H1 (cell line): ENCODE measurements around the gene PTPRR. TPM values are rescaled to one million over a fixed set of nuclear protein-coding genes. Genes with fewer than 3 reads are reported as not detected.

Experiments used
- CTCF ChIA-PET: fragments of 300-600 bp; sonication (Branson Sonifier 250); formaldehyde crosslinking; loops from one replicate; lab custom pipeline; 2021; ENCODE audit not compliant: partially characterized antibody; lab: Charles Lee
- POLR2A ChIA-PET: fragments of 300-600 bp; sonication (Branson Sonifier 250); formaldehyde crosslinking; loops from one replicate; lab custom pipeline; 2021; ENCODE audit warnings: inconsistent platforms; ENCODE audit not compliant: partially characterized antibody; lab: Charles Lee
- DNase-seq, 2 experiments: peaks; one replicate each; pipeline versions ENCODE4 v3.0.0 to v3.0.0-alpha.2; 2010 to 2022; ENCODE audit warnings: low spot score in 2 of 2, low read depth in 1 of 2, mixed read lengths in 1 of 2
- FAIRE-seq: peaks from 2 replicates; lab custom pipeline; 2011; peaks lifted over from hg19 to GRCh38; lab: Jason Lieb, UNC
- H2AFZ ChIP-seq: 2 replicates; pipeline ENCODE4 v1.8.1; 2012; ENCODE audit warnings: low read length, inconsistent platforms
- H2AK5ac ChIP-seq: 2 replicates; pipeline ENCODE4 v1.6.1; 2013; ENCODE audit warnings: low read depth, low read length
- H2BK120ac ChIP-seq: replicated peaks from 2 replicates; pipeline ENCODE3; 2013; ENCODE audit warnings: low read depth, low read length, inconsistent platforms
- H2BK12ac ChIP-seq: 2 replicates; pipeline ENCODE4 v1.6.1; 2013; ENCODE audit warnings: low read depth, low read length
- H2BK15ac ChIP-seq: 2 replicates; pipeline ENCODE4 v1.6.1; 2013; ENCODE audit warnings: low read length
- H2BK20ac ChIP-seq: 2 replicates; pipeline ENCODE4 v1.6.1; 2013; ENCODE audit warnings: low read length
- H2BK5ac ChIP-seq: 2 replicates; pipeline ENCODE4 v1.6.1; 2013; ENCODE audit warnings: low read depth, low read length
- H3K14ac ChIP-seq: 2 replicates; pipeline ENCODE4 v1.6.1; 2013; ENCODE audit warnings: inconsistent platforms; ENCODE audit not compliant: insufficient read length
- H3K18ac ChIP-seq: 2 replicates; pipeline ENCODE4 v1.6.1; 2013; ENCODE audit warnings: low read length; ENCODE audit errors: extremely low read depth
- H3K23ac ChIP-seq: 2 replicates; pipeline ENCODE4 v1.6.1; 2013; ENCODE audit warnings: inconsistent platforms; ENCODE audit not compliant: insufficient read length
- H3K23me2 ChIP-seq: 2 replicates; pipeline ENCODE4 v1.6.1; 2013; ENCODE audit warnings: low read depth, low read length
- H3K27ac ChIP-seq: 2 replicates; pipeline ENCODE4 v1.6.1; 2011; ENCODE audit warnings: low read depth, low read length, inconsistent platforms
- H3K27me3 ChIP-seq, 4 experiments: replicated peaks in 1 of 4; 1 replicate in 1 of 4; 2 replicates in 3 of 4; pipeline versions ENCODE4 v1.6.1 to v1.8.1; 2011 to 2013; ENCODE audit warnings: low read length in 3 of 4, mild to moderate bottlenecking in 3 of 4, inconsistent platforms in 2 of 4, mixed read lengths in 2 of 4, moderate library complexity in 1 of 4; ENCODE audit not compliant: control insufficient read depth in 3 of 4, insufficient read depth in 3 of 4; ENCODE audit errors: extremely low read depth in 1 of 4
- H3K36me3 ChIP-seq, 4 experiments: 2 replicates each; pipeline versions ENCODE4 v1.6.1 to v1.8.1; 2011 to 2013; ENCODE audit warnings: mild to moderate bottlenecking in 4 of 4, low read length in 3 of 4, moderate library complexity in 2 of 4, control low read depth in 1 of 4, inconsistent platforms in 1 of 4; ENCODE audit not compliant: insufficient read depth in 4 of 4, control insufficient read depth in 2 of 4
- H3K4ac ChIP-seq: replicated peaks from 2 replicates; pipeline ENCODE3; 2013; ENCODE audit warnings: low read length, low read depth, mixed read lengths, inconsistent platforms; ENCODE audit not compliant: insufficient read length
- H3K4me1 ChIP-seq, 4 experiments: replicated peaks in 1 of 4; 1 replicate in 1 of 4; 2 replicates in 3 of 4; pipeline versions ENCODE4 v1.6.1 to v1.8.1; 2011 to 2013; ENCODE audit warnings: low read length in 3 of 4, inconsistent platforms in 2 of 4, mixed read lengths in 1 of 4; ENCODE audit not compliant: insufficient read depth in 4 of 4, control insufficient read depth in 3 of 4
- H3K4me2 ChIP-seq, 2 experiments: 2 replicates each; pipeline versions ENCODE4 v1.6.1 to v1.8.1; 2011 to 2013; ENCODE audit warnings: low read depth in 2 of 2, low read length in 2 of 2, control low read depth in 1 of 2, inconsistent platforms in 1 of 2, mild to moderate bottlenecking in 1 of 2; ENCODE audit not compliant: insufficient read depth in 1 of 2
- H3K4me3 ChIP-seq, 4 experiments: fragments of 200-600, 300-600 bp in 1 of 4; sonication (generic), shearing (Covaris generic), sonication (Bioruptor Twin) in 1 of 4; 2 replicates each; pipeline versions ENCODE4 v1.5.1 to v1.8.1; 2011 to 2016; ENCODE audit warnings: low read length in 4 of 4, low read depth in 3 of 4, control low read depth in 2 of 4, inconsistent platforms in 2 of 4, mild to moderate bottlenecking in 2 of 4, mixed read lengths in 1 of 4, moderate library complexity in 1 of 4; ENCODE audit not compliant: insufficient read depth in 2 of 4; ENCODE audit errors: extremely low read depth in 1 of 4
- H3K56ac ChIP-seq: replicated peaks from 2 replicates; pipeline ENCODE3; 2013; ENCODE audit warnings: low read depth, mild to moderate bottlenecking, mixed read lengths, low read length, inconsistent platforms; ENCODE audit not compliant: insufficient read length
- H3K79me1 ChIP-seq: 2 replicates; pipeline ENCODE4 v1.6.1; 2013; ENCODE audit warnings: low read depth, low read length, control low read depth
- H3K79me2 ChIP-seq, 2 experiments: 2 replicates each; pipeline versions ENCODE4 v1.6.1 to v1.8.1; 2012 to 2013; ENCODE audit warnings: low read length in 2 of 2, mild to moderate bottlenecking in 2 of 2, inconsistent platforms in 1 of 2; ENCODE audit not compliant: insufficient read depth in 2 of 2, control insufficient read depth in 1 of 2
- H3K9ac ChIP-seq, 4 experiments: replicated peaks in 1 of 4; 1 replicate in 1 of 4; 2 replicates in 3 of 4; pipeline versions ENCODE4 v1.6.1 to v1.8.1; 2011 to 2013; ENCODE audit warnings: low read depth in 3 of 4, low read length in 3 of 4, control low read depth in 2 of 4, mild to moderate bottlenecking in 2 of 4, moderate library complexity in 2 of 4, inconsistent platforms in 1 of 4; ENCODE audit errors: extremely low read depth in 1 of 4
- H3K9me3 ChIP-seq, 2 experiments: 2 replicates each; pipeline versions ENCODE4 v1.6.1 to v1.8.1; 2012 to 2013; ENCODE audit warnings: mild to moderate bottlenecking in 2 of 2, moderate library complexity in 2 of 2, control low read depth in 1 of 2, inconsistent platforms in 1 of 2, low read depth in 1 of 2, low read length in 1 of 2, mixed read lengths in 1 of 2; ENCODE audit not compliant: insufficient read depth in 2 of 2
- H4K20me1 ChIP-seq, 2 experiments: replicated peaks in 1 of 2; 2 replicates each; pipeline versions ENCODE3 to v1.8.1; 2011 to 2013; ENCODE audit warnings: inconsistent platforms in 2 of 2, low read length in 2 of 2, mild to moderate bottlenecking in 1 of 2; ENCODE audit not compliant: insufficient read depth in 2 of 2, control insufficient read depth in 1 of 2
- H4K5ac ChIP-seq: 2 replicates; pipeline ENCODE4 v1.6.1; 2013; ENCODE audit warnings: low read length, low read depth, mixed read lengths, inconsistent platforms; ENCODE audit not compliant: insufficient read length
- H4K8ac ChIP-seq: 2 replicates; pipeline ENCODE4 v1.8.0; 2013; ENCODE audit warnings: mild to moderate bottlenecking, moderate library complexity, low read length, inconsistent platforms; ENCODE audit not compliant: insufficient read depth; ENCODE audit errors: extremely low read depth
- H4K91ac ChIP-seq: replicated peaks from 2 replicates; pipeline ENCODE3; 2013; ENCODE audit warnings: low read length, mixed read lengths, inconsistent platforms; ENCODE audit not compliant: insufficient read length
- BRCA1 ChIP-seq: IDR thresholded peaks from 2 replicates; pipeline ENCODE4 v1.6.1; 2012; ENCODE audit warnings: low read depth, low read length, improper control_type of control experiment
- CREB1 ChIP-seq: IDR thresholded peaks from 2 replicates; pipeline ENCODE4 v1.6.1; 2012; ENCODE audit warnings: inconsistent platforms
- EP300 ChIP-seq, 2 experiments: IDR thresholded peaks; 1 replicate in 1 of 2; 2 replicates in 1 of 2; pipeline ENCODE4 v1.6.1; 2011 to 2012; ENCODE audit warnings: low read depth in 2 of 2, low read length in 2 of 2, mild to moderate bottlenecking in 2 of 2, borderline replicate concordance in 1 of 2, inconsistent platforms in 1 of 2, moderate library complexity in 1 of 2
- JUND ChIP-seq: IDR thresholded peaks from 2 replicates; pipeline ENCODE4 v1.6.1; 2011; ENCODE audit warnings: mild to moderate bottlenecking, improper control_type of control experiment, low read length
- KDM4A ChIP-seq: IDR thresholded peaks from one replicate; pipeline ENCODE4 v1.7.1; 2012; ENCODE audit warnings: low read depth, mild to moderate bottlenecking, moderate library complexity, low read length, inconsistent platforms; ENCODE audit not compliant: severe bottlenecking
- KDM5A ChIP-seq: fragments of 200-600 bp; IDR thresholded peaks from 2 replicates; pipeline ENCODE4 v1.7.1; 2012; ENCODE audit warnings: mild to moderate bottlenecking, low read length, inconsistent platforms, mixed read lengths
- MAFK ChIP-seq: IDR thresholded peaks from 2 replicates; pipeline ENCODE4 v1.6.1; 2012; ENCODE audit warnings: low read depth, mild to moderate bottlenecking, improper control_type of control experiment, low read length
- RXRA ChIP-seq: IDR thresholded peaks from 2 replicates; pipeline ENCODE4 v1.6.1; 2011; ENCODE audit warnings: low read depth, mild to moderate bottlenecking, low read length, moderate library complexity; ENCODE audit not compliant: insufficient read depth
- SAP30 ChIP-seq: fragments of 300-600 bp; sonication (generic); IDR thresholded peaks from 2 replicates; pipeline ENCODE4 v1.7.1; 2012; ENCODE audit warnings: low read length, moderate library complexity, mild to moderate bottlenecking, inconsistent platforms; ENCODE audit not compliant: insufficient read depth, insufficient replicate concordance
- SIN3A ChIP-seq, 2 experiments: IDR thresholded peaks in 1 of 2; conservative IDR thresholded peaks in 1 of 2; 2 replicates each; pipeline ENCODE4 v1.6.1; 2011 to 2012; ENCODE audit warnings: low read length in 2 of 2, improper control_type of control experiment in 1 of 2, low read depth in 1 of 2, mild to moderate bottlenecking in 1 of 2
- SIRT6 ChIP-seq: IDR thresholded peaks from one replicate; pipeline ENCODE4 v1.7.1; 2012; ENCODE audit warnings: low read length, inconsistent platforms
- SP1 ChIP-seq: IDR thresholded peaks from 2 replicates; pipeline ENCODE4 v1.6.1; 2011; ENCODE audit warnings: low read depth, low read length
- SP2 ChIP-seq: IDR thresholded peaks from 2 replicates; pipeline ENCODE4 v1.6.1; 2012; ENCODE audit warnings: mild to moderate bottlenecking, low read length, inconsistent platforms
- SP4 ChIP-seq: IDR thresholded peaks from 2 replicates; pipeline ENCODE4 v1.6.1; 2012; ENCODE audit warnings: low read length, inconsistent platforms
- ZNF274 ChIP-seq: IDR thresholded peaks from 2 replicates; pipeline ENCODE4 v1.7.0; 2012; ENCODE audit warnings: low read length, borderline replicate concordance; ENCODE audit errors: extremely low read depth
- WGBS, 2 experiments: shearing (Covaris generic) in 1 of 2; methylation state at CpG; one replicate each; pipeline versions ENCODE4 v1.1.6 to v1.1.7; 2013 to 2015; ENCODE audit warnings: low lambda C conversion rate in 2 of 2, mixed read lengths in 2 of 2, inconsistent platforms in 1 of 2, low coverage in 1 of 2, missing lambda C conversion rate in 1 of 2; ENCODE audit not compliant: insufficient replicate concordance in 2 of 2, insufficient coverage in 1 of 2, insufficient read length in 1 of 2; ENCODE audit errors: extremely low coverage in 1 of 2, missing lambda C conversion rate in 1 of 2; 5-methylcytosine and 5-hydroxymethylcytosine counted together
- polyA plus RNA-seq, 7 experiments: library from polyadenylated mRNA; depleted of rRNA in 3 of 7; stranded (reverse) in 5 of 7; unstranded in 2 of 7; fragments of >200 nt in 5 of 7; fragments of 200-250 nt in 2 of 7; gene quantifications; 1 replicate in 5 of 7; 2 replicates in 1 of 7; 4 replicates in 1 of 7; pipeline versions ENCODE4 v1.2.1 to v1.2.3, GENCODE V29; 2011 to 2013; ENCODE audit warnings: missing spikeins in 2 of 7, mixed read lengths in 2 of 7
- total RNA-seq: library from RNA; stranded (reverse); fragmentation: NEBNext Ultra II Directional; extraction: Animal tissue kit (Norgen Biotek cat#: 25700); gene quantifications from 2 replicates; pipeline ENCODE4 v1.2.1, GENCODE V29; 2021

Gene PTPRR
- total and polyA plus RNA-seq, 2 of the 8 experiments (the other 6 are each of a cell fraction or from before 2014, with no cell fraction given) = 0.07 to 0.35 TPM

DNA sequence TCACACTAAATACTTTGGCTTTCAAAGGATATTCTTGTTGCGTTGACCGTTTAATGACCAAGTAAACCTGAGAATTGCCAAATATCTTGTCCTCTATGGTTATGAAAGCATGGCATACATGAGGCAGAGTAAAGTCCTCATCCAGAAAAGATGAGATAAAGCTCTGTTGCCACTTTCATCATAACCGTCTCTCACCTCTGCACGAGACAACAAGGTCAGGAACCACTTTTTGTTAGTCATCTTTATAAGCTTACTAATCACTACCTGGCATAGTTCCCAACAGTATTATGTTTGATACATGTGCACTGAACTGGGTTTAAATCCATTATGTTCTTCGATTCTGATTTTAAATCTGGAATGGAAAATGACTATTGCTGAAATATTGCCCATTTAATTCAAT is 314.6 kb downstream of the PTPRR start:
- no peak overlapping the region for H2AFZ ChIP-seq
- no peak overlapping the region for H3K9ac ChIP-seq
- H3K4me1 ChIP-seq = peaks cover 0 to 3% (median 0%) of the 10 kb centered on the region in 4 experiments; a peak in 2 of 7 replicates
- H3K14ac ChIP-seq = no peak overlapping the region
- no peak overlapping the region for H2BK15ac ChIP-seq
- H3K4me2 ChIP-seq = no peak overlapping the region
- H3K36me3 ChIP-seq = no peaks in the 10 kb centered on the region
- no peak overlapping the region for H2BK120ac ChIP-seq
- H3K9me3 ChIP-seq = 0 out of 4 replicates have a peak, but pooled peaks cover 0 to 3% of the 10 kb centered on the region in 2 experiments
- H3K4me3 ChIP-seq = no peak overlapping the region
- POLR2A ChIA-PET = no interaction called here
- no peak overlapping the region for H2BK5ac ChIP-seq
- H3K4ac ChIP-seq = no peak overlapping the region
- CTCF ChIA-PET = interaction anchor here (0.5 to 1.9 kb wide), 5 partner anchors 16 to 727 kb away, joined by 3 to 10 read pairs (median 3); no protein-coding TSS in a partner anchor
- H3K56ac ChIP-seq = no peak overlapping the region
- H3K23me2 ChIP-seq = peaks cover 3% of the 10 kb centered on the region; the same call in 1 of the 2 replicates
- H3K27me3 ChIP-seq = peaks cover 0 to 14% (median 11%) of the 10 kb centered on the region in 4 experiments; a peak in 5 of 7 replicates
- H4K91ac ChIP-seq = no peak overlapping the region
- no peak overlapping the region for H2BK12ac ChIP-seq
- H3K23ac ChIP-seq = no peak overlapping the region
- H3K27ac ChIP-seq = no peak overlapping the region
- no peaks in the 10 kb centered on the region for H3K79me2 ChIP-seq
- 90% methylated on average over 5 of the region's 5 CpGs; no CpG with 5 or more reads in 1 of the 2 experiments for WGBS, 2 experiments
- DNase-seq (no peak), FAIRE-seq (no peak)
- H2AK5ac ChIP-seq = no peak overlapping the region
- no peak overlapping the region for H3K18ac ChIP-seq
- H4K5ac ChIP-seq = no peak overlapping the region
- no peaks in the 10 kb centered on the region for H4K20me1 ChIP-seq
- H2BK20ac ChIP-seq = no peak overlapping the region
- H3K79me1 ChIP-seq = no peaks in the 10 kb centered on the region
- no peak overlapping the region for H4K8ac ChIP-seq
- TF ChIP-seq CREB1 (no peak), BRCA1 (no peak), SP4 (no peak), SAP30 (no peak), EP300 (IDR thresholded peaks at IDR 0.05; ENCODE audit: borderline replicate concordance in 1 of 2, low read depth in 2 of 2, low read length in 2 of 2) (no peak), KDM4A (no peak), SIRT6 (no peak), MAFK (no peak), SIN3A (conservative IDR thresholded peaks at IDR 0.05 in 1 of 2, IDR thresholded peaks at IDR 0.05 in 1 of 2; ENCODE audit: low read depth in 1 of 2, low read length in 2 of 2) (no peak), KDM5A (no peak), SP2 (no peak), JUND (no peak), SP1 (no peak), RXRA (no peak), ZNF274 (no peak)
